ENCODE data around the gene PDRG1.

PDRG1 gene

DNA sequence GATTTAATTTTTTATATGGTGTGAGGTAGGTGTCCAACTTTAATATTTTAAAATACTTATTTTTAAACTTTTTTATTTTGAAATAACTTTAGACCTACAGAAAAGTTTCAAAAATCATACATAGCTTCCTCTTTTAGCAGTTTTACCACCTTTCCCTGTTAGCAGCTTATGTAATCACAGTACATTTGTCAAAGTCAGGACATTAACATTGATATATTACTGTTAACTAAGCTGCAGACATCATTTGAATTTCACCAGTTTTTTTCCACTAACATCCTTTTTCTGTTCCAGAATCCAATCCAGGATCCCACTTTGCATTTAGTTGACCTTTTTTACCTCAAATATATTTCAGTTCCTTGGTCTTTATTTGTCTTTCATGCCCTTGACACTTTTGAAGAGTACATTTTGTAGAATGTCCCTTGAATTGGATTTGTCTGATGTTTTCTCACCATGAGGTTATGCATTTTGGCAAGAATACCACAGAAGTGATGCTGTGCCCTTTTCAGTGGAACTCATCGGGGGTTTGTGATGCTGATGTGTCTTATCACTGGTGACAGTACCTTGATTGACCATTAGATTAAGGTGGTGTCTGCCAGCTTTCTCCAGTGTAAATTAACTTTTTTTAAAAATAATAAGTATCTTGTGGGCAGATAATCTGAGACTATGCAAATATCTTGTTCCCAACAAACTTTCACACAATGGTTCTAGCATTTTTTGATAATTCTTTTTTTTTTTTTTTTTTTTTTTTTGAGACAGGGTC, 48.0 kb downstream of the PDRG1 start:
- DNase-seq, result no peak

DNA sequence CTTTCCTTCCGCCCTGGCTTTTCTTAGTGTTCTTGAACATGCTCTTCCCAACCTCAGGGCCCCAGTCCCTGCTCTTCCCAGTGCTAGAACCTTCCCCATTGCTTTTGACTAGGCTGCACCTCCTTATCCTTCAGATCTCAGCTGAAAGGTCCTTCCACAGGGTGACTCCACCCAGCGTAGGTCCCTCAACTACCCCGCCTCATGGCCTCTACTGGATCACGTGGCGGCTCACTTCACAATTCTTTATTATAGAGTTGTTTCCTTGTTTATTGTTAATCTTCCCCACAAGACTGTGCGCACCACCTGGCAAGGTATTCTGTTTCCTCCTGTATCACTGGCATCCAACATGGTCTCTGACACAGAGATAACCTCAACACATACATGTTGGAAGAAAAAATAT, 50.2 kb downstream of the PDRG1 start:
- no peak for DNase-seq

DNA sequence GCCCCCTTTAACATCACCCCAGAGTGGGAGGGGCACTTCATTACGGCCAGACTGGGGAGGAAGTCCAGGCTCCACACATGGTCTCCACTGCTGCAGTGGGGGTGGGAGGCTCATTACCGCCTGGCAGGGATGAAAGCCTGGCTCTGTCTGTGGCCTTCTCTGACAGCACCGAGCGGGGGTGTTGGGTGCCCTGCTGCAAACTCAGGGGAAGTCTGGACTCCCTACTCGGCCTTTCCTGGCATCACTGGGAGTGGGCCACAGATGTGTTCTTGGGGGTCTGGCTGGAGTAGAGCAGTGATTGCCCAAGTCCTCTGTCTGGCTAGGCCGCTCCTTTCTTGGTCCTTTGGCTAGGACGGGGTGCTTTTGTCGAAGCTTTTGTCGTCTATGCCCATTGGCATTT, 54.3 kb downstream of the PDRG1 start:
- no peak for DNase-seq

DNA sequence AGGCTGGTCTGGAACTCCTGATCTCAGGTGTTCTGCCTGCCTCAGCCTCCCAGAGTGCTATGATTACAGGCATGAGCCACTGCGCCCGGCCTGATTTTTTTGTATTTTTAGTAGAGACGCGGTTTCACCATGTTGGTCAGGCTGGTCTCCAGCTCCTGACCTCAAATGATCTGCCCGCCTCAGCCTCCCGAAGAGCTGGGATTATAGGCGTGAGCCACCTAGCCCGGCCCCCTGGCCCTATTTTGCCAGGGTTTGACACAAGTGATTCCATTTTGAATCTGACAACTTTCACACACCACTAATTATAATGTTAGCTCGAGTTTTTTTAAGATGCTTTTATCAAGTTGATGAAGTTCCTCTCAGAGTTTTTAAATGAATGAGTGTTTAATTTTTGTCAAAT, 55.8 kb downstream of the PDRG1 start:
- no peak for DNase-seq

DNA sequence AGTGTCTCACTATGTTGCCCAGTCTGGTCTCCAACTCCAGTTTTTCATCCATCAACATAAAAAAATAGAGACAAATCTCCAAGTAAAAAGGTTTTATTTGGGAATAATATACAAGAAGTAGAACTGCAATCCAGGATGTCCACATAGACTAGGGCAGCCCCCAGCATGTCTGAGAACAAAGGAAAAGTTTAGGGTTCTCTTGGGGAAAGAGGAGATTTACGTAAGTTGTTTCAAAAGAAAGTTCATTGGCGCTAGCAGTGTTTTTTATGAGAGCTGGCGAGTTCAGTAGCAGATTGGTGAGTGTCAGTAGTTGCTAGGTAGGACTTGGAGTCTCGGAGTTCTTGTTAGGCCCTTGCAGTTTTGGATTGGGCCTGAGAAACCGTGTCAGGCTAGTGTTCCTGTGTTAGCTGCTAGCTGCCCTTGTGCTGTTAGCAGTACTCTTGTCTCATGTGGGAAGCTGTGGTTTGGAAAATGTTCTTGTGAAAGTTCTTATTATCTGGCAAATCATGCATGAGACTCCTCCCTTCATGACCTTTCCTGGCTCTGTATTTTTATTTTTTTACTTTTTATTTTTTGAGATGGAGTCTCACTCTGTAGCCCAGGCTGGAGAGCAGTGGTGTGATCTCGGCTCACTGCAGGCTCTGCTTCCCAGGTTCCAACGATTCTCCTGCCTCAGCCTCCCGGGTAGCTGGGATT, 56.7 kb downstream of the PDRG1 start:
- no peak for DNase-seq

Data from activated CD8-positive, alpha-beta memory T cell treated with anti-CD3 and anti-CD28 coated beads, Interleukin-2, amount 50 U/mL, for 48 hours (primary cell).